Spleen (tissue), 11 donors: ENCODE data around the gene HES6. TPM values are rescaled to one million over a fixed set of nuclear protein-coding genes. Genes with fewer than 3 reads are reported as not detected.

Experiments used
- DNase-seq: peaks from one replicate; pipeline ENCODE4 v3.0.0-alpha.2; 2020
- H3K27ac ChIP-seq, 8 donors: fragments of 200-600 bp; sonication (generic) in 7 of 8; 1 replicate in 4 of 8; 2 replicates in 4 of 8; pipeline versions ENCODE4 v1.5.0 to v1.8.0; 2016 to 2021; ENCODE audit warnings: inconsistent platforms in 4 of 8, mild to moderate bottlenecking in 4 of 8, moderate library complexity in 1 of 8
- H3K27me3 ChIP-seq, 7 donors: fragments of 200-600 bp; sonication (generic) in 6 of 7; replicated peaks in 1 of 7; 1 replicate in 4 of 7; 2 replicates in 3 of 7; pipeline versions ENCODE4 v1.5.0 to v1.8.0; 2016 to 2021; ENCODE audit warnings: inconsistent platforms in 3 of 7, mild to moderate bottlenecking in 1 of 7
- H3K36me3 ChIP-seq, 6 donors: fragments of 200-600 bp; sonication (generic) in 5 of 6; 1 replicate in 4 of 6; 2 replicates in 2 of 6; pipeline versions ENCODE4 v1.5.0 to v1.8.0; 2016 to 2021; ENCODE audit warnings: inconsistent platforms in 2 of 6
- H3K4me1 ChIP-seq, 6 donors: fragments of 200-600 bp; sonication (generic) in 5 of 6; 1 replicate in 3 of 6; 2 replicates in 3 of 6; pipeline versions ENCODE4 v1.5.0 to v1.8.0; 2016 to 2021; ENCODE audit warnings: inconsistent platforms in 3 of 6
- H3K4me3 ChIP-seq, 8 donors: fragments of 200-600 bp; sonication (generic) in 7 of 8; 1 replicate in 4 of 8; 2 replicates in 4 of 8; pipeline versions ENCODE4 v1.5.0 to v1.8.0; 2016 to 2021; ENCODE audit warnings: inconsistent platforms in 4 of 8, mild to moderate bottlenecking in 4 of 8, moderate library complexity in 2 of 8
- H3K9me3 ChIP-seq, 8 donors: fragments of 200-600 bp; sonication (generic) in 7 of 8; 1 replicate in 4 of 8; 2 replicates in 4 of 8; pipeline versions ENCODE4 v1.5.0 to v1.8.0; 2016 to 2021; ENCODE audit warnings: inconsistent platforms in 4 of 8
- POLR2A ChIP-seq, 3 donors: fragments of 450-650 bp; IDR thresholded peaks; one replicate each; pipeline ENCODE4 v1.5.1; 2017; ENCODE audit warnings: antibody characterized with exemption in 3 of 3, mild to moderate bottlenecking in 1 of 3
- POLR2AphosphoS5 ChIP-seq, 3 donors: sonication (generic); formaldehyde crosslinking; IDR thresholded peaks; one replicate each; pipeline ENCODE4 v1.5.1; 2017; ENCODE audit warnings: antibody characterized with exemption in 3 of 3
- whole genome bisulfite sequencing, 5 donors: extraction: QIAGEN DNeasy Blood & Tissue Kit in 3 of 5; methylation state at CpG; one replicate each; pipeline versions ENCODE4 v1.1.5 to v1.1.7; 2013 to 2018; 5-methylcytosine and 5-hydroxymethylcytosine counted together
- intact Hi-C: fragments of 100-400 bp; cut with DNase I; formaldehyde crosslinking; loops from one replicate; pipeline ENCODE4 v1.15.0; 2023; ENCODE audit warnings: low total_unique reads
- polyA plus RNA-seq, 3 donors: library from polyadenylated mRNA; stranded (reverse); fragments of 200-250 nt; gene quantifications; one replicate each; pipeline ENCODE4 v1.2.1, GENCODE V29; 2013
- total RNA-seq, 7 donors: library from RNA; depleted of rRNA in 3 of 7; stranded (reverse); fragments of >200 nt in 3 of 7; fragmentation: NEBNext Ultra II Directional in 4 of 7; extraction: Animal tissue kit (Norgen Biotek cat#: 25700) in 4 of 7; gene quantifications; one replicate each; pipeline versions ENCODE4 v1.1.0 to v1.2.1, GENCODE V29; 2016 to 2021
- TF ChIP-seq, protein P1 (sequence below), 11 experiments: fragments of 200-600 bp in 7 of 11; fragments of 450-650 bp in 4 of 11; sonication (generic) in 4 of 11; IDR thresholded peaks in 8 of 11; conservative IDR thresholded peaks in 3 of 11; 1 replicate in 7 of 11; 2 replicates in 4 of 11; pipeline versions ENCODE4 v1.4.0 to v1.8.0; 2016 to 2021; ENCODE audit warnings: antibody characterized with exemption in 11 of 11, inconsistent platforms in 4 of 11, mild to moderate bottlenecking in 1 of 11
- donor health status: healthy with polysubstance abuse.
- donor health status: DM: no; HTN: no; CAD: no; lungs with moderate emphysema.
- donor health status: DM: no; HTN: no; CAD: no.
- donor health status: Bipolar disorder and iron deficiency.
- donor health status: healthy.
- donor health status: DM: no; HTN: no; CAD: no.
- donor health status: DM: yes; HTN: yes; CAD: no.

Gene HES6
- total and polyA plus RNA-seq, 10 donors = 3.9 to 22.7 (median 8.3) TPM

- WGBS, 5 donors = 88 to 93% (median 90%) methylated on average over 15 to 21 of the region's 21 CpGs
- intact Hi-C loops = no loop called here
- no peak for DNase-seq
- H3K9me3 ChIP-seq = no peaks in the 10 kb centered on the region
- no peaks in the 10 kb centered on the region for H3K27me3 ChIP-seq
- no peak overlapping the region for H3K4me3 ChIP-seq
- H3K27ac ChIP-seq = no peak overlapping the region
- TF ChIP-seq POLR2AphosphoS5 (IDR thresholded peaks at IDR 0.05) (no peak), POLR2A (IDR thresholded peaks at IDR 0.05) (no peak)
- TF ChIP-seq, protein P1, sequence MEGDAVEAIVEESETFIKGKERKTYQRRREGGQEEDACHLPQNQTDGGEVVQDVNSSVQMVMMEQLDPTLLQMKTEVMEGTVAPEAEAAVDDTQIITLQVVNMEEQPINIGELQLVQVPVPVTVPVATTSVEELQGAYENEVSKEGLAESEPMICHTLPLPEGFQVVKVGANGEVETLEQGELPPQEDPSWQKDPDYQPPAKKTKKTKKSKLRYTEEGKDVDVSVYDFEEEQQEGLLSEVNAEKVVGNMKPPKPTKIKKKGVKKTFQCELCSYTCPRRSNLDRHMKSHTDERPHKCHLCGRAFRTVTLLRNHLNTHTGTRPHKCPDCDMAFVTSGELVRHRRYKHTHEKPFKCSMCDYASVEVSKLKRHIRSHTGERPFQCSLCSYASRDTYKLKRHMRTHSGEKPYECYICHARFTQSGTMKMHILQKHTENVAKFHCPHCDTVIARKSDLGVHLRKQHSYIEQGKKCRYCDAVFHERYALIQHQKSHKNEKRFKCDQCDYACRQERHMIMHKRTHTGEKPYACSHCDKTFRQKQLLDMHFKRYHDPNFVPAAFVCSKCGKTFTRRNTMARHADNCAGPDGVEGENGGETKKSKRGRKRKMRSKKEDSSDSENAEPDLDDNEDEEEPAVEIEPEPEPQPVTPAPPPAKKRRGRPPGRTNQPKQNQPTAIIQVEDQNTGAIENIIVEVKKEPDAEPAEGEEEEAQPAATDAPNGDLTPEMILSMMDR (IDR thresholded peaks at IDR 0.05 in 8 of 11, conservative IDR thresholded peaks at IDR 0.05 in 3 of 11) = no peak
- peaks cover 7 to 49% (median 26%) of the 10 kb centered on the region in 6 donors for H3K4me1 ChIP-seq
- peaks cover 0 to 89% (median 50%) of the 10 kb centered on the region in 6 donors for H3K36me3 ChIP-seq
Observed at GRCh38 chr2:238259061-238260020, 19.5 kb upstream of the HES6 start.

DNA sequence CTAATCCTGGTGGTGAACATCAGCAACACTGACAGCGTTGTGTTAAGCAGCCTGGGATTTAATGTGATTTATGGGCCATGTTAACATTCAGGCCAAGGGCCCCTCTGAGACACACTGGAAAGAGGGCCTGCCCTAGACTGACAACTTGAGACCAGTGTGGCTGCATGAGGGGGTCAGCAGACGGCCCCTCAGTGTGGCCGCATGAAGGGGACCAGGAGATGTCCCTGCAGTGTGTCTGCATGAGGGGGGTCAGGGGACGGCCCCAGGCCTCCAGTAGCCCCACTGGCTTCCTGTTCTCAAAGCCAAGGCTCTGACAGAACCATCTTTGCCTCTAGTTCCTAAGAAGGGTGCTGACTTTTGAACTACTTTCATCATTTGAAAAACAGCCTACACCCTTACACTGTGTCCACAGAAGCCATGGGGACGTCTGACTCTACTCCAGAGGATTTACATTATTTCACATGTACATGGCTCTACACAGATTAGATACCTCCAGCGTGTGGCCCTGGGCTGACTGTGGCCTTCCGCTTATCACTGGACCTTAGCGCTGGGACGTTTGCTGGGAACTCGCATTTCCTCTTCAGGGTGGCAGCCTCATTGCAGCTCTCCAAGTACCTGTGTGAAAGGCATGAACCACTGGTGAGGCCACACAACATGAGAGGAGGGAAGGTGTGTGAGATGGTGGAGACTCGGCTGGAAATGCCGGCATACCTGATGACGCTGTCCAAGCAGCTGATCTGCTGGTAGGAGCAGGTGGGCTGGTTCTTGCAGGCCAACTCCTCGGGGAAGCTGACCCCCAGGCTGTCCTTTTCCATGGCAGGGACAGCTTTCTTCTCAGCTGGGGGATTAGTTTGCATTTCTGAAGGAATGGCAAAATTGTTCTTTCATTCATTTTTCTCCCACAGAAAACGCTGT, 18.2 kb upstream of the HES6 start:
- intact Hi-C loops = no loop called here
- no peak overlapping the region for H3K27ac ChIP-seq
- peaks cover 0 to 99% (median 60%) of the 10 kb centered on the region in 6 donors for H3K36me3 ChIP-seq
- H3K4me1 ChIP-seq = peaks cover 0 to 36% (median 13%) of the 10 kb centered on the region in 6 donors
- TF ChIP-seq, protein P1 (IDR thresholded peaks at IDR 0.05 in 8 of 11, conservative IDR thresholded peaks at IDR 0.05 in 3 of 11) = no peak
- TF ChIP-seq POLR2AphosphoS5 (IDR thresholded peaks at IDR 0.05) (no peak), POLR2A (IDR thresholded peaks at IDR 0.05) (no peak)
- H3K9me3 ChIP-seq = no peaks in the 10 kb centered on the region
- peak; percentile 37 for DNase-seq
- H3K4me3 ChIP-seq = no peak overlapping the region
- 88 to 91% (median 91%) methylated on average over 13 to 15 of the region's 15 CpGs for WGBS, 5 donors
- H3K27me3 ChIP-seq = no peaks in the 10 kb centered on the region

DNA sequence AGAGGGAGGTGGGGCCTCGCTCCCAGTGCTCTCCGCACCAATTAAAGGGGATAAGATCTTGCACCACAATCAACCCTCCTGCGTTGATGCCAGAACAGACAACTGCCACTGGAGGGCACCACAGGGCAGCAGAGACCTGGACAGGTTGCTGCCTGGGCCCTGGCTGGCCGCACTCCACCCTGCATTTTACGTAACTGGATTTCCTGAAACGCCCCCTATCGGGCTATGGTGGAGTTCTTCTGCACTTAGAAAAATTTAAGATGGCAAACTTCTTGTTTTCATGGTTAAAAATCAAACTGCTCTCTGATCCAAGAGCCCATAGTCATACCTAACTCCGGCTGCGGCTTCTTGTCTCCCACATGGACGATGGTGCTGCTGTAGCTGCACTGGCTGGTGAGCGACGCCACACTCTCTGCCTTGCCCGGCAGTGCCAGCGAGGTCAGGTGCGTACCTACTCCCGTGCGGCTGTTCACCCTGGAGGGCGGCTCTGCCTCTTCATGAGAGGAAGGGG, 16.8 kb upstream of the HES6 start:
- Histone ChIP-seq H3K4me3 (no peak overlapping the region), H3K27ac (no peak overlapping the region), H3K4me1 (peaks cover 0 to 22% (median 9%) of the 10 kb centered on the region in 6 donors), H3K9me3 (no peaks in the 10 kb centered on the region), H3K36me3 (peaks cover 0 to 100% (median 67%) of the 10 kb centered on the region in 6 donors), H3K27me3 (no peaks in the 10 kb centered on the region)
- intact Hi-C loops = no loop called here
- peak; percentile 88 for DNase-seq
- 61 to 73% (median 70%) methylated on average over 12 to 18 of the region's 18 CpGs for WGBS, 5 donors
- TF ChIP-seq POLR2AphosphoS5 (IDR thresholded peaks at IDR 0.05) = peak in 2 of 3 donors; percentile 20 to 44
- TF ChIP-seq, protein P1 (IDR thresholded peaks at IDR 0.05 in 8 of 11, conservative IDR thresholded peaks at IDR 0.05 in 3 of 11) = peak in 10 of 11 experiments; percentile 42 to 80 (median 73)
- TF ChIP-seq POLR2A (IDR thresholded peaks at IDR 0.05) = no peak
